ENCODE results near the gene TEC. TPM values are rescaled to one million over a fixed set of nuclear protein-coding genes. Genes with fewer than 3 reads are reported as not detected.

The TEC gene
- total and polyA plus RNA-seq, 2 experiments from 2014 or later, result 2.9 to 3.0 TPM

GRCh38 chr4:48241731-48242130, 27.9 kb downstream of the TEC start (continued):
- TF ChIP-seq CTCF (conservative IDR thresholded peaks at IDR 0.05; ENCODE audit: low read depth in 2 of 2), result no peak
- no peak for TF ChIP-seq JUNB (IDR thresholded peaks at IDR 0.05; ENCODE audit: unreplicated experiment)
- TF ChIP-seq ETS1 (IDR thresholded peaks at IDR 0.05), result no peak
- no peak for TF ChIP-seq REST (IDR thresholded peaks at IDR 0.05; ENCODE audit: unreplicated experiment)
- TF ChIP-seq EZH2phosphoT487 (IDR thresholded peaks at IDR 0.05; ENCODE audit: unreplicated experiment), result no peak
- TF ChIP-seq STAT1 (IDR thresholded peaks at IDR 0.05; ENCODE audit: unreplicated experiment), result no peak

GRCh38 chr4:48237996-48238645, 31.5 kb downstream of the TEC start:
- ATAC-seq (no peak), DNase-seq (ENCODE audit: low spot score) (no peak)
- H3K9me2 ChIP-seq (ENCODE audit: insufficient read depth), result no peaks in the 10 kb centered on the region
- Mint-ChIP-seq H3K36me3 (ENCODE audit: low read depth) (no peaks in the 10 kb centered on the region), H3K4me1 (peaks cover 17% of the 10 kb centered on the region), H3K9me3 (no peaks in the 10 kb centered on the region), H3K27me3 (ENCODE audit: insufficient read depth, low read depth, poor library complexity) (no peaks in the 10 kb centered on the region), H3K4me3 (no peak overlapping the region), H3K27ac (no peak overlapping the region)
- TF ChIP-seq NANOG (IDR thresholded peaks at IDR 0.05; ENCODE audit: borderline replicate concordance), result no peak
- TF ChIP-seq ETS1 (IDR thresholded peaks at IDR 0.05), result no peak
- TF ChIP-seq ZNF462 (CRISPR knock-in tag; IDR thresholded peaks at IDR 0.05), result no peak
- no peak for TF ChIP-seq ZNF114 (CRISPR knock-in tag; IDR thresholded peaks at IDR 0.05)
- no peak for TF ChIP-seq CREB1 (CRISPR knock-in tag; IDR thresholded peaks at IDR 0.05; ENCODE audit: low read depth)
- no peak for TF ChIP-seq STAT1 (IDR thresholded peaks at IDR 0.05; ENCODE audit: unreplicated experiment)
- H3F3A ChIP-seq (replicated peaks; ENCODE audit: low read depth), result no peaks in the 10 kb centered on the region
- H3K27me3 ChIP-seq (ENCODE audit: insufficient read depth), result no peaks in the 10 kb centered on the region
- no peak overlapping the region for H3K4me2 ChIP-seq
- H3K27ac ChIP-seq (ENCODE audit: low read depth), result no peak overlapping the region
- no peak overlapping the region for H2AFZ ChIP-seq
- H3K4me3 ChIP-seq, result no peak overlapping the region
- no peaks in the 10 kb centered on the region; the same call in 1 of the 2 replicates for H3K79me2 ChIP-seq (replicated peaks; ENCODE audit: insufficient read depth)
- no peaks in the 10 kb centered on the region for H3K36me3 ChIP-seq (ENCODE audit: insufficient read depth)
- peaks cover 11% of the 10 kb centered on the region for H3K4me1 ChIP-seq (ENCODE audit: insufficient read depth)
- H4K20me1 ChIP-seq (replicated peaks; ENCODE audit: insufficient read depth), result no peaks in the 10 kb centered on the region
